Ovary (tissue), 3 donors: ENCODE data around the gene IGDCC3.

Experiments used
- EP300 ChIP-seq: sonication (generic); formaldehyde crosslinking; IDR thresholded peaks from one replicate; pipeline ENCODE4 v1.6.1; 2017; ENCODE audit warnings: antibody characterized with exemption
- POLR2A ChIP-seq: fragments of 450-650 bp; IDR thresholded peaks from one replicate; pipeline ENCODE4 v1.6.1; 2017; ENCODE audit warnings: antibody characterized with exemption, mild to moderate bottlenecking, moderate library complexity
- TF ChIP-seq, protein P1 (sequence below), 3 donors: fragments of 450-650 bp in 2 of 3; fragments of 200-600 bp in 1 of 3; IDR thresholded peaks; one replicate each; pipeline versions ENCODE4 v1.5.1 to v1.8.0; 2016 to 2022; ENCODE audit warnings: antibody characterized with exemption in 3 of 3, mild to moderate bottlenecking in 1 of 3
- donor health status: DM: no; HTN: no; CAD: no.

DNA sequence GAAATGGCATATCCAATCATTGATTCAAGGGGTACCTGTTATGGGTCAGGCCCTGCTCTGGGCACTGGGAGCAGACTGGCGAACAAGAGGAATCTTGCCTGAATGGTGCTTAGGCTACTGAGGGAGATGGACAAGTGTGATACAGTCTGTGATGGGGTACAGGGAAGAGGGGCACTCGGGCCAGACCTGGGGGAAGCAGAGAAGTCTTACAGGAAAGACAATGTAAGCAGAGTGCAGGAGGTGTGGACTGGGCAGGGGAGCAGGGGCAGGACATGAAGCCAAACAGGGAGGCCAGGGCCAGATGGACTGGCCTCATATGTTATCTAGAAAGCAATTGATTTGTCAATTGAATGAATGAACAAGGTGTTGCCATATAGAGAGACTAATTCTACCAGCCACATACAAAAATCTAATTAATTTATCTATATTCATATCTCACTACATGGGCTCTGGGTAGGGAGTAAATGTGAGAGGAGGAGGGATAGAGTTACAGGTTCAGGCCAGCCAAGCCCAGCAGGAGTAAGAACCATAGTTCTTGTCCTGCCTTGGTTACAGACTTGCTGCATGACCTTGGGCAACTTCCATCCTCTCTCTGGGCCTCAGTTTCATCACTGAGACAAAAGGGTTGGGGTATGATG lies 48.5 kb upstream of the IGDCC3 start:
- TF ChIP-seq POLR2A = no peak
- TF ChIP-seq, protein P1, sequence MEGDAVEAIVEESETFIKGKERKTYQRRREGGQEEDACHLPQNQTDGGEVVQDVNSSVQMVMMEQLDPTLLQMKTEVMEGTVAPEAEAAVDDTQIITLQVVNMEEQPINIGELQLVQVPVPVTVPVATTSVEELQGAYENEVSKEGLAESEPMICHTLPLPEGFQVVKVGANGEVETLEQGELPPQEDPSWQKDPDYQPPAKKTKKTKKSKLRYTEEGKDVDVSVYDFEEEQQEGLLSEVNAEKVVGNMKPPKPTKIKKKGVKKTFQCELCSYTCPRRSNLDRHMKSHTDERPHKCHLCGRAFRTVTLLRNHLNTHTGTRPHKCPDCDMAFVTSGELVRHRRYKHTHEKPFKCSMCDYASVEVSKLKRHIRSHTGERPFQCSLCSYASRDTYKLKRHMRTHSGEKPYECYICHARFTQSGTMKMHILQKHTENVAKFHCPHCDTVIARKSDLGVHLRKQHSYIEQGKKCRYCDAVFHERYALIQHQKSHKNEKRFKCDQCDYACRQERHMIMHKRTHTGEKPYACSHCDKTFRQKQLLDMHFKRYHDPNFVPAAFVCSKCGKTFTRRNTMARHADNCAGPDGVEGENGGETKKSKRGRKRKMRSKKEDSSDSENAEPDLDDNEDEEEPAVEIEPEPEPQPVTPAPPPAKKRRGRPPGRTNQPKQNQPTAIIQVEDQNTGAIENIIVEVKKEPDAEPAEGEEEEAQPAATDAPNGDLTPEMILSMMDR (IDR thresholded peaks at IDR 0.05) = no peak
- TF ChIP-seq EP300 = no peak
